ENCODE results near the gene MYADM.

MYADM gene

GRCh38 chr19:53865918-53866864 is 1.5 kb upstream of the MYADM start:
- peak overlapping the region; percentile 3; the same call in 1 of the 2 replicates for H3K4me2 ChIP-seq (ENCODE audit: low read length)
- H3K4me3 ChIP-seq (ENCODE audit: low read length) = no peak overlapping the region

GRCh38 chr19:53866865-53867224 is 838 bp upstream of the MYADM start:
- no peak for TF ChIP-seq EZH2phosphoT487 (IDR thresholded peaks at IDR 0.05; ENCODE audit: borderline replicate concordance, low read length)
- TF ChIP-seq CTCF (IDR thresholded peaks at IDR 0.05; ENCODE audit: low read depth, low read length, poor library complexity, severe bottlenecking) = no peak
- peak overlapping the region; percentile 58 for H3K4me3 ChIP-seq (ENCODE audit: low read length)

More at GRCh38 chr19:53865918-53866864, 1.5 kb upstream of the MYADM start:
- Histone ChIP-seq H4K20me1 (ENCODE audit: control insufficient read depth, insufficient read depth, low read depth, low read length) (no peaks in the 10 kb centered on the region), H3K36me3 (ENCODE audit: control insufficient read depth, low read length) (no peaks in the 10 kb centered on the region), H3K79me2 (ENCODE audit: control insufficient read depth, low read length) (no peaks in the 10 kb centered on the region), H3K9me3 (ENCODE audit: control insufficient read depth, insufficient read depth, low read length) (no peaks in the 10 kb centered on the region), H3K27ac (ENCODE audit: low read depth, low read length) (no peak overlapping the region), H3K4me1 (ENCODE audit: control insufficient read depth, low read length) (peaks cover 32% of the 10 kb centered on the region), H3K27me3 (ENCODE audit: control insufficient read depth, low read length) (peaks cover 17% of the 10 kb centered on the region), H3K9me2 (replicated peaks; ENCODE audit: control insufficient read depth, low read length) (no peaks in the 10 kb centered on the region), H3F3A (ENCODE audit: control insufficient read depth, insufficient read depth) (no peaks in the 10 kb centered on the region)
- TF ChIP-seq CTCF (IDR thresholded peaks at IDR 0.05; ENCODE audit: low read depth, low read length, poor library complexity, severe bottlenecking) (no peak), EZH2phosphoT487 (IDR thresholded peaks at IDR 0.05; ENCODE audit: borderline replicate concordance, low read length) (no peak)

GRCh38 chr19:53868091-53868891 is 608 bp downstream of the MYADM start:
- TF ChIP-seq EZH2phosphoT487 (IDR thresholded peaks at IDR 0.05; ENCODE audit: borderline replicate concordance, low read length) (no peak), CTCF (IDR thresholded peaks at IDR 0.05; ENCODE audit: low read depth, low read length, poor library complexity, severe bottlenecking) (no peak)
- Histone ChIP-seq H3K4me3 (ENCODE audit: low read length) (peak overlapping the region; percentile 73), H3K27me3 (ENCODE audit: control insufficient read depth, low read length) (peaks cover 17% of the 10 kb centered on the region), H3K9me3 (ENCODE audit: control insufficient read depth, insufficient read depth, low read length) (no peaks in the 10 kb centered on the region), H3K36me3 (ENCODE audit: control insufficient read depth, low read length) (no peaks in the 10 kb centered on the region), H3K4me1 (ENCODE audit: control insufficient read depth, low read length) (peaks cover 34% of the 10 kb centered on the region), H3K27ac (ENCODE audit: low read depth, low read length) (no peak overlapping the region), H3K4me2 (ENCODE audit: low read length) (peak overlapping the region; percentile 80), H3K79me2 (ENCODE audit: control insufficient read depth, low read length) (no peaks in the 10 kb centered on the region), H3F3A (ENCODE audit: control insufficient read depth, insufficient read depth) (no peaks in the 10 kb centered on the region), H3K9me2 (replicated peaks; ENCODE audit: control insufficient read depth, low read length) (no peaks in the 10 kb centered on the region), H4K20me1 (ENCODE audit: control insufficient read depth, insufficient read depth, low read depth, low read length) (no peaks in the 10 kb centered on the region)

More at GRCh38 chr19:53866865-53867224, 838 bp upstream of the MYADM start:
- H3K79me2 ChIP-seq (ENCODE audit: control insufficient read depth, low read length) = no peaks in the 10 kb centered on the region
- H3K36me3 ChIP-seq (ENCODE audit: control insufficient read depth, low read length) = no peaks in the 10 kb centered on the region
- no peaks in the 10 kb centered on the region for H4K20me1 ChIP-seq (ENCODE audit: control insufficient read depth, insufficient read depth, low read depth, low read length)
- H3F3A ChIP-seq (ENCODE audit: control insufficient read depth, insufficient read depth) = no peaks in the 10 kb centered on the region
- no peak overlapping the region for H3K27ac ChIP-seq (ENCODE audit: low read depth, low read length)
- H3K27me3 ChIP-seq (ENCODE audit: control insufficient read depth, low read length) = peaks cover 17% of the 10 kb centered on the region
- peak overlapping the region; percentile 80 for H3K4me2 ChIP-seq (ENCODE audit: low read length)
- H3K9me2 ChIP-seq (replicated peaks; ENCODE audit: control insufficient read depth, low read length) = no peaks in the 10 kb centered on the region
- no peaks in the 10 kb centered on the region for H3K9me3 ChIP-seq (ENCODE audit: control insufficient read depth, insufficient read depth, low read length)
- H3K4me1 ChIP-seq (ENCODE audit: control insufficient read depth, low read length) = peaks cover 34% of the 10 kb centered on the region
